GM23338 (cell line): ENCODE data around the gene ESPN. TPM values are rescaled to one million over a fixed set of nuclear protein-coding genes. Genes with fewer than 3 reads are reported as not detected.

Experiments used
- CREB1 ChIP-seq: fragments of 250-450 bp; sonication (Bioruptor Pico); IDR thresholded peaks from 2 replicates; pipeline ENCODE4 v1.5.0; 2020; ENCODE audit warnings: low read depth, mild to moderate bottlenecking, moderate library complexity
- CTCF ChIP-seq, 2 experiments: fragments of 200-600 bp in 1 of 2; sonication (generic) in 1 of 2; conservative IDR thresholded peaks; 2 replicates each; pipeline versions ENCODE4 v1.5.1 to v1.6.1; 2016 to 2017; ENCODE audit warnings: antibody characterized with exemption in 2 of 2, low read depth in 2 of 2, mild to moderate bottlenecking in 2 of 2, moderate library complexity in 1 of 2
- EZH2 ChIP-seq: fragments of 200-600 bp; sonication (generic); IDR thresholded peaks from one replicate; pipeline ENCODE4 v1.8.0; 2017; ENCODE audit warnings: antibody characterized with exemption, mild to moderate bottlenecking, low read depth; ENCODE audit not compliant: unreplicated experiment
- NANOG ChIP-seq: IDR thresholded peaks from 2 replicates; pipeline ENCODE4 v1.6.1; 2016; ENCODE audit warnings: antibody characterized with exemption, borderline replicate concordance
- POLR2AphosphoS5 ChIP-seq: IDR thresholded peaks from 2 replicates; pipeline ENCODE4 v1.6.1; 2016; ENCODE audit warnings: antibody characterized with exemption, low read depth
- ZNF114 ChIP-seq: fragments of 250-450 bp; sonication (Bioruptor Pico); IDR thresholded peaks from 2 replicates; pipeline ENCODE4 v1.5.0; 2020; ENCODE audit warnings: mild to moderate bottlenecking, moderate library complexity
- ZNF462 ChIP-seq: fragments of 250-450 bp; sonication (Bioruptor Pico); IDR thresholded peaks from 2 replicates; pipeline ENCODE4 v1.5.0; 2020; ENCODE audit warnings: mild to moderate bottlenecking, moderate library complexity
- microRNA-seq: library from miRNA; unstranded; fragments of <30 nt; microRNA quantifications from one replicate; pipeline ENCODE4, GENCODE V29; 2017
- polyA plus RNA-seq: library from polyadenylated mRNA; unstranded; fragments of >200 nt; fragmentation: Nextera tagmentation; extraction: Ambion mirVana; gene quantifications from 2 replicates; pipeline ENCODE4 v1.2.1, GENCODE V29; 2016
- small RNA-seq: library from RNA; depleted of rRNA; stranded (forward); fragments of <200 nt; gene quantifications from one replicate; pipeline ENCODE3, GENCODE V24; 2014; ENCODE audit warnings: low replicate concordance
- total RNA-seq: library from RNA; depleted of rRNA; stranded (reverse); fragments of >200 nt; shearing (Covaris generic); gene quantifications from 2 replicates; pipeline ENCODE4 v1.2.3, GENCODE V29; 2014; rRNA removed
- TF ChIP-seq, protein P1 (sequence below): IDR thresholded peaks from one replicate; pipeline ENCODE4 v1.6.1; 2018; ENCODE audit warnings: antibody characterized with exemption; ENCODE audit not compliant: unreplicated experiment

ESPN gene
- total and polyA plus RNA-seq, 2 experiments from 2014 or later, result 12.2 to 13.6 TPM

DNA sequence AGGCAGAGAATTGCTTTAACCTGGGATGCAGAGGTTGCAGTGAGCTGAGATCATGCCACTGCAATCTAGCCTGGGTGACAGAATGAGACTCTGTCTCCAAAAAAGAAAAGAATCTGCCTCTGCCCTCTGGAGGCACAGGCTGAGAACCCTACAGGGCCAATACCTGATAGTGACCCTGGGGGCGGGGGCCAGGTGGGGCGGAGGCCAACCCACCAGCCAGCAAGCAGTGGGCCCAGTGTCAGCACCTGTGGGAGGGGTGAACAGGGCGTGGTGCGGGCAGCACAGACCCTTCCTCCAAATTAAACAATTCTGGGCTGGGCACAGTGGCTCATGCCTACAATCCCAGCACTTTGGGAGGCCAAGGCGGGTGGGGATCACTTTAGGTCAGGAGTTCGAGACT is 85.9 kb downstream of the ESPN start (continued):
- TF ChIP-seq ZNF462 (CRISPR knock-in tag) (no peak), EZH2 (no peak), ZNF114 (CRISPR knock-in tag) (no peak), NANOG (no peak), POLR2AphosphoS5 (no peak), CTCF (conservative IDR thresholded peaks at IDR 0.05; ENCODE audit: low read depth in 2 of 2) (no peak), CREB1 (no peak)
- TF ChIP-seq, protein P1, sequence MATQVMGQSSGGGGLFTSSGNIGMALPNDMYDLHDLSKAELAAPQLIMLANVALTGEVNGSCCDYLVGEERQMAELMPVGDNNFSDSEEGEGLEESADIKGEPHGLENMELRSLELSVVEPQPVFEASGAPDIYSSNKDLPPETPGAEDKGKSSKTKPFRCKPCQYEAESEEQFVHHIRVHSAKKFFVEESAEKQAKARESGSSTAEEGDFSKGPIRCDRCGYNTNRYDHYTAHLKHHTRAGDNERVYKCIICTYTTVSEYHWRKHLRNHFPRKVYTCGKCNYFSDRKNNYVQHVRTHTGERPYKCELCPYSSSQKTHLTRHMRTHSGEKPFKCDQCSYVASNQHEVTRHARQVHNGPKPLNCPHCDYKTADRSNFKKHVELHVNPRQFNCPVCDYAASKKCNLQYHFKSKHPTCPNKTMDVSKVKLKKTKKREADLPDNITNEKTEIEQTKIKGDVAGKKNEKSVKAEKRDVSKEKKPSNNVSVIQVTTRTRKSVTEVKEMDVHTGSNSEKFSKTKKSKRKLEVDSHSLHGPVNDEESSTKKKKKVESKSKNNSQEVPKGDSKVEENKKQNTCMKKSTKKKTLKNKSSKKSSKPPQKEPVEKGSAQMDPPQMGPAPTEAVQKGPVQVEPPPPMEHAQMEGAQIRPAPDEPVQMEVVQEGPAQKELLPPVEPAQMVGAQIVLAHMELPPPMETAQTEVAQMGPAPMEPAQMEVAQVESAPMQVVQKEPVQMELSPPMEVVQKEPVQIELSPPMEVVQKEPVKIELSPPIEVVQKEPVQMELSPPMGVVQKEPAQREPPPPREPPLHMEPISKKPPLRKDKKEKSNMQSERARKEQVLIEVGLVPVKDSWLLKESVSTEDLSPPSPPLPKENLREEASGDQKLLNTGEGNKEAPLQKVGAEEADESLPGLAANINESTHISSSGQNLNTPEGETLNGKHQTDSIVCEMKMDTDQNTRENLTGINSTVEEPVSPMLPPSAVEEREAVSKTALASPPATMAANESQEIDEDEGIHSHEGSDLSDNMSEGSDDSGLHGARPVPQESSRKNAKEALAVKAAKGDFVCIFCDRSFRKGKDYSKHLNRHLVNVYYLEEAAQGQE, result no peak

Small RNA genes lying within 50 kb of the gene (microRNA-seq; reads per million reads assigned to microRNA genes)
- gene MIR4252, result not detected

Small RNA genes lying within 50 kb of the gene (small RNA-seq; reads per million reads assigned to genes)
- gene MIR4252, result not detected

Other genes starting within 250 kb of the ESPN start
- 1.0 and 1.4 TPM in 2 replicates for gene CHD5, start 244.5 kb upstream of the ESPN start, total RNA-seq
- gene CHD5, start 244.5 kb upstream of the ESPN start, polyA plus RNA-seq, result 0.32 and 0.45 TPM in 2 replicates
- 145 and 149 TPM in 2 replicates for gene RPL22, start 225.2 kb upstream of the ESPN start, total RNA-seq
- 818 and 851 TPM in 2 replicates for gene RPL22, start 225.2 kb upstream of the ESPN start, polyA plus RNA-seq
- gene RNF207, start 218.7 kb upstream of the ESPN start, total RNA-seq, result 1.5 and 2.9 TPM in 2 replicates
- 1.3 and 1.7 TPM in 2 replicates for gene RNF207, start 218.7 kb upstream of the ESPN start, polyA plus RNA-seq
- 131 and 145 TPM in 2 replicates for gene ICMT, start 188.8 kb upstream of the ESPN start, total RNA-seq
- 25.6 and 27.8 TPM in 2 replicates for gene ICMT, start 188.8 kb upstream of the ESPN start, polyA plus RNA-seq
- gene HES3, start 180.6 kb upstream of the ESPN start, total RNA-seq, result 49.7 and 50.4 TPM in 2 replicates
- gene HES3, start 180.6 kb upstream of the ESPN start, polyA plus RNA-seq, result 7.1 and 7.7 TPM in 2 replicates
- 8.8 and 9.0 TPM in 2 replicates for gene GPR153, start 163.7 kb upstream of the ESPN start, total RNA-seq
- 1.3 and 1.9 TPM in 2 replicates for gene GPR153, start 163.7 kb upstream of the ESPN start, polyA plus RNA-seq
- 167 and 172 TPM in 2 replicates for gene ACOT7, start 31.0 kb upstream of the ESPN start, total RNA-seq
- gene ACOT7, start 31.0 kb upstream of the ESPN start, polyA plus RNA-seq, result 169 TPM in 2 replicates
- 1.2 and 1.6 TPM in 2 replicates for gene HES2, start 4.9 kb upstream of the ESPN start, total RNA-seq
- gene HES2, start 4.9 kb upstream of the ESPN start, polyA plus RNA-seq, result 1.1 and 2.1 TPM in 2 replicates
- gene TNFRSF25, start 41.4 kb downstream of the ESPN start, total RNA-seq, result 25.3 and 26.3 TPM in 2 replicates
- gene TNFRSF25, start 41.4 kb downstream of the ESPN start, polyA plus RNA-seq, result 13.6 and 15.2 TPM in 2 replicates
- 25.8 and 26.4 TPM in 2 replicates for gene PLEKHG5, start 66.9 kb downstream of the ESPN start, total RNA-seq
- gene PLEKHG5, start 66.9 kb downstream of the ESPN start, polyA plus RNA-seq, result 9.0 and 10.2 TPM in 2 replicates
- 44.6 and 48.5 TPM in 2 replicates for gene NOL9, start 129.7 kb downstream of the ESPN start, total RNA-seq
- gene NOL9, start 129.7 kb downstream of the ESPN start, polyA plus RNA-seq, result 11.4 and 13.2 TPM in 2 replicates
- not detected in 2 replicates for gene TAS1R1, start 130.5 kb downstream of the ESPN start, total RNA-seq
- gene TAS1R1, start 130.5 kb downstream of the ESPN start, polyA plus RNA-seq, result 0.19 TPM in 1 of 2 replicates, not detected in the other
- 21.0 and 25.5 TPM in 2 replicates for gene ZBTB48, start 155.2 kb downstream of the ESPN start, total RNA-seq
- 17.3 and 18.0 TPM in 2 replicates for gene ZBTB48, start 155.2 kb downstream of the ESPN start, polyA plus RNA-seq
- 31.1 and 35.9 TPM in 2 replicates for gene KLHL21, start 178.1 kb downstream of the ESPN start, total RNA-seq
- 7.3 and 7.8 TPM in 2 replicates for gene KLHL21, start 178.1 kb downstream of the ESPN start, polyA plus RNA-seq
- gene PHF13, start 189.0 kb downstream of the ESPN start, total RNA-seq, result 33.2 and 37.1 TPM in 2 replicates
- 10.4 and 12.1 TPM in 2 replicates for gene PHF13, start 189.0 kb downstream of the ESPN start, polyA plus RNA-seq
- 15.1 and 18.6 TPM in 2 replicates for gene THAP3, start 200.1 kb downstream of the ESPN start, total RNA-seq
- 20.9 and 23.8 TPM in 2 replicates for gene THAP3, start 200.1 kb downstream of the ESPN start, polyA plus RNA-seq